ENCODE measurements around the gene TFB1M. TPM values are rescaled to one million over a fixed set of nuclear protein-coding genes. Genes with fewer than 3 reads are reported as not detected.

The TFB1M gene
- total and polyA plus RNA-seq, 2 donors (not counting 1 experiment from before 2014, with no cell fraction given): 16.3 to 28.9 TPM

- H3K4me2 ChIP-seq (ENCODE audit: extremely low read depth, insufficient read depth, low read length): no peak overlapping the region
- no peak for TF ChIP-seq EZH2 (IDR thresholded peaks at IDR 0.05; ENCODE audit: low read length, missing control alignments)
- TF ChIP-seq, protein P1, sequence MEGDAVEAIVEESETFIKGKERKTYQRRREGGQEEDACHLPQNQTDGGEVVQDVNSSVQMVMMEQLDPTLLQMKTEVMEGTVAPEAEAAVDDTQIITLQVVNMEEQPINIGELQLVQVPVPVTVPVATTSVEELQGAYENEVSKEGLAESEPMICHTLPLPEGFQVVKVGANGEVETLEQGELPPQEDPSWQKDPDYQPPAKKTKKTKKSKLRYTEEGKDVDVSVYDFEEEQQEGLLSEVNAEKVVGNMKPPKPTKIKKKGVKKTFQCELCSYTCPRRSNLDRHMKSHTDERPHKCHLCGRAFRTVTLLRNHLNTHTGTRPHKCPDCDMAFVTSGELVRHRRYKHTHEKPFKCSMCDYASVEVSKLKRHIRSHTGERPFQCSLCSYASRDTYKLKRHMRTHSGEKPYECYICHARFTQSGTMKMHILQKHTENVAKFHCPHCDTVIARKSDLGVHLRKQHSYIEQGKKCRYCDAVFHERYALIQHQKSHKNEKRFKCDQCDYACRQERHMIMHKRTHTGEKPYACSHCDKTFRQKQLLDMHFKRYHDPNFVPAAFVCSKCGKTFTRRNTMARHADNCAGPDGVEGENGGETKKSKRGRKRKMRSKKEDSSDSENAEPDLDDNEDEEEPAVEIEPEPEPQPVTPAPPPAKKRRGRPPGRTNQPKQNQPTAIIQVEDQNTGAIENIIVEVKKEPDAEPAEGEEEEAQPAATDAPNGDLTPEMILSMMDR (conservative IDR thresholded peaks at IDR 0.05 in 1 of 2, IDR thresholded peaks at IDR 0.05 in 1 of 2; ENCODE audit: low read depth in 1 of 2, low read length in 2 of 2): no peak
- no peaks in the 10 kb centered on the region for H4K20me1 ChIP-seq (ENCODE audit: control insufficient read depth, extremely low read depth, insufficient read depth, low read length)
- no peak overlapping the region for H3K27ac ChIP-seq (ENCODE audit: insufficient read depth, low read length)
- no peaks in the 10 kb centered on the region for H3K36me3 ChIP-seq (ENCODE audit: control insufficient read depth, insufficient read depth, low read length)
- no peaks in the 10 kb centered on the region for H3K27me3 ChIP-seq (ENCODE audit: control insufficient read depth, insufficient read depth, low read length)
- peaks cover 2% of the 10 kb centered on the region for H3K4me1 ChIP-seq (ENCODE audit: control insufficient read depth, extremely low read depth, insufficient read depth, low read length)
- H3K9ac ChIP-seq (ENCODE audit: insufficient read depth, low read length): no peak overlapping the region
- no peak for DNase-seq (ENCODE audit: low read depth in 2 of 2)
- no peaks in the 10 kb centered on the region for H3K9me3 ChIP-seq (ENCODE audit: control insufficient read depth, insufficient read depth, low read depth, low read length)
- H3K79me2 ChIP-seq (ENCODE audit: control insufficient read depth, insufficient read depth, low read length): no peaks in the 10 kb centered on the region
- no peak overlapping the region for H2AFZ ChIP-seq (ENCODE audit: low read length)
- H3K4me3 ChIP-seq (replicated peaks in 1 of 4; ENCODE audit: control extremely low read depth in 1 of 4, insufficient read depth in 1 of 4, low read depth in 3 of 4, low read length in 4 of 4): no peak overlapping the region
These were observed 15.3 kb upstream of the TFB1M start for GRCh38 chr6:155329460-155330132.

DNA sequence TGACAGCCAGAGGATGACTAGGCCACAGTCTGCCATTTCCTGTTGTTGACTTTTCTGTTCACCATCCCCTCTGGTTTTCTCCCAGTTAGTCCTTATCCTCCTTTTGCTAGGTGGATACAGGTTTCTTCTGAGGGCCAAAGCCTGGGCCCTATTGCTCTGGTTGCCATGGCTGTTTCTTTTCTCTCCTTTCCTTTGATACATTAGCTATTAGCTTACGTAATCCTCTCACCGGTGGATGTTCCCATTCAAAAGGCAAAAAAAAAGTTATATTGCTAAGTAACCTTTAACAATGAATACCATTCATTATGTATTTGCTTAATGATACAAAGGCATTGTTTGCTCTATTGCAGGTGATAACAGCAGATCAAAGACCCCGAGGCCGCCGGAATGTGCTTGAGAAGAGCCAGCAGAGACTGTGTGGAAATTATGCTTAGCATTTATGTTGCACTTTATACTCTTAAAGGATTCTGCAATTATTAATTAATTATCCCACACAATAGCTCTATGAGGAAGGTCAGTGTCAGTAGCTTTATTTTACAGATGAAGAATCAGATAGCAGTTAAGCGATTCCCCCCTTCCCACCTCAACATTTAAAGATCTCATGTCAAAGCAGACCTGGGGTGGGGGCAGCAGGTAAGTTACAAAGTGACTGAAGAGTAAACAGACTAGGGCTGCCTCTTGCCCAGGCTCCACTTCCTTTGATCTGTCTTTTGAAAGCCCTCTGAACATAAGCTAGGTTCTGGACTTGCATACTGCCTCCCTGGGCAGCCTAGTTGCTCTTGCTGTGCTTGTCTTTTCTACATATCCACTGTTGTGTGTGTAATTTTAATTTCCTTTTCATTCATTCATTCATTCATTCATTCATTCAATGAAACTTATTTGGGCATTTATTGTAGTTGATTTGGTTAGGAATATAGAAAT lies 14.5 kb upstream of the TFB1M start:
- Histone ChIP-seq H3K27me3 (ENCODE audit: control insufficient read depth, insufficient read depth, low read length) (no peaks in the 10 kb centered on the region), H3K27ac (ENCODE audit: insufficient read depth, low read length) (no peak overlapping the region)

More for the DNA sequence above, 14.5 kb upstream of the TFB1M start:
- Histone ChIP-seq H3K4me1 (ENCODE audit: control insufficient read depth, extremely low read depth, insufficient read depth, low read length) (peaks cover 2% of the 10 kb centered on the region), H3K4me3 (replicated peaks in 1 of 4; ENCODE audit: control extremely low read depth in 1 of 4, insufficient read depth in 1 of 4, low read depth in 3 of 4, low read length in 4 of 4) (no peak overlapping the region), H2AFZ (ENCODE audit: low read length) (peak overlapping the region; percentile 39), H3K36me3 (ENCODE audit: control insufficient read depth, insufficient read depth, low read length) (no peaks in the 10 kb centered on the region), H3K9me3 (ENCODE audit: control insufficient read depth, insufficient read depth, low read depth, low read length) (no peaks in the 10 kb centered on the region), H4K20me1 (ENCODE audit: control insufficient read depth, extremely low read depth, insufficient read depth, low read length) (no peaks in the 10 kb centered on the region), H3K79me2 (ENCODE audit: control insufficient read depth, insufficient read depth, low read length) (no peaks in the 10 kb centered on the region), H3K4me2 (ENCODE audit: extremely low read depth, insufficient read depth, low read length) (no peak overlapping the region), H3K9ac (ENCODE audit: insufficient read depth, low read length) (no peak overlapping the region)
- TF ChIP-seq, protein P1 (conservative IDR thresholded peaks at IDR 0.05 in 1 of 2, IDR thresholded peaks at IDR 0.05 in 1 of 2; ENCODE audit: low read depth in 1 of 2, low read length in 2 of 2): no peak
- no peak for TF ChIP-seq EZH2 (IDR thresholded peaks at IDR 0.05; ENCODE audit: low read length, missing control alignments)
- peak in 1 of 2 donors; percentile 8 for DNase-seq (ENCODE audit: low read depth in 2 of 2)
